Fibroblast of pulmonary artery (primary cell): Measurements from ENCODE around the gene ABHD1.
"Not testable (repeated sequence)": the region's sequence is repeated elsewhere in the genome, so short reads cannot be mapped to it uniquely, and the experiment has no call there.

Source experiments
- DNase-seq: peaks from one replicate; pipeline ENCODE4 v3.0.0-alpha.2; 2010; ENCODE audit warnings: low read depth
- H3K4me3 ChIP-seq: replicated peaks from 2 replicates; pipeline ENCODE4 v1.5.1; 2011; ENCODE audit warnings: low read depth, mild to moderate bottlenecking, control low read depth, low read length, moderate library complexity
- CTCF ChIP-seq: IDR thresholded peaks from 2 replicates; pipeline ENCODE4 v1.5.1; 2011; ENCODE audit warnings: mild to moderate bottlenecking, control low read depth, low read length, inconsistent platforms; ENCODE audit errors: missing control alignments

ABHD1 gene

GRCh38 chr2:27123302-27124150, at the start of gene ABHD1:
TSS of gene ABHD1 (plus strand) at chr2:27123815. CDS start at chr2:27123949, 134 bp downstream.
- TF ChIP-seq CTCF = no peak
- no peak for DNase-seq

GRCh38 chr2:27074738-27075565, 48.7 kb upstream of the ABHD1 start:
- no peak overlapping the region for H3K4me3 ChIP-seq
- DNase-seq = peak; percentile 76
- TF ChIP-seq CTCF = no peak

More at GRCh38 chr2:27123302-27124150, at the start of gene ABHD1:
- peak within 1 kb of the TSS; percentile 57 for H3K4me3 ChIP-seq

GRCh38 chr2:27075566-27075871, 48.1 kb upstream of the ABHD1 start:
- H3K4me3 ChIP-seq, DNase-seq: not testable (repeated sequence)

DNA sequence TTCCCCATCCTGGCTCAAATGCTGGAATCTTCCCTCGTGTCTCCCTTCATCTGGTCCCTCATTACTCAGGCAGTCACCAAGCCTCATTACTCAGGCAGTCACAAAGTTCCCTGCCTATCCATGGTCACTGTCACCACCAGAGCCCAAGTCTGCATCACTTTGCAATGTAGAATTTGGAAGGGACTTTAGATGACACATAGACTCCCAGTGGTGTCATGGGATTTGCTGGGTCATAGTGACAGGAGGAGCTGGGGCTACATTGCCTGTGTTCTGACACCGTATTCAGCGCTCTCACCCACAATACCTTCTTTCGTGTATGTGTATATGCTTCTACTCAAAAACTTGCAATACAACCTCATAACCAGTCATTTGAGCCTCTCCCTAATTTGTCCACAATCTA, 47.3 kb upstream of the ABHD1 start:
- no peak for DNase-seq
- TF ChIP-seq CTCF = no peak
- H3K4me3 ChIP-seq = no peak overlapping the region

- no peak for TF ChIP-seq CTCF
- no peak for DNase-seq
- H3K4me3 ChIP-seq = no peak overlapping the region
Measured at GRCh38 chr2:27077231-27077630, 46.4 kb upstream of the ABHD1 start.

GRCh38 chr2:27078267-27079194, 45.1 kb upstream of the ABHD1 start, which contains the start of gene EMILIN1:
TSS of gene EMILIN1 (plus strand) at chr2:27078615. CDS start at chr2:27079066, 451 bp downstream.
- DNase-seq = peak; percentile 97
- H3K4me3 ChIP-seq = peak within 1 kb of the TSS; percentile 90
- TF ChIP-seq CTCF = no peak
